SU-DHL-6 (cell line): ENCODE data around the gene SLC7A10.

Experiments
- CTCF ChIP-seq: fragments of 200-600 bp; sonication (generic); IDR thresholded peaks from one replicate; pipeline ENCODE4 v1.5.1; 2017; ENCODE audit warnings: antibody characterized with exemption, mild to moderate bottlenecking, low read length, moderate library complexity; ENCODE audit not compliant: insufficient read depth, poor library complexity, severe bottlenecking
- EZH2phosphoT487 ChIP-seq: fragments of 200-600 bp; sonication (generic), shearing (Covaris generic); conservative IDR thresholded peaks from 2 replicates; pipeline ENCODE4 v1.6.1; 2018; ENCODE audit warnings: mild to moderate bottlenecking, antibody characterized with exemption, low read length, moderate library complexity, mixed read lengths

GRCh38 chr19:33159149-33159548 is 66.5 kb downstream of the SLC7A10 start:
- no peak for TF ChIP-seq EZH2phosphoT487
- TF ChIP-seq CTCF, result no peak
